A673 (cell line): ENCODE measurements around the gene MLLT6.

Experiments
- EZH2 ChIP-seq: fragments of 200-600 bp; sonication (generic); IDR thresholded peaks from 2 replicates; pipeline ENCODE4 v1.6.1; 2017; ENCODE audit warnings: borderline replicate concordance, low read depth, mild to moderate bottlenecking, mixed read lengths, antibody characterized with exemption, low read length; ENCODE audit not compliant: poor library complexity, severe bottlenecking
- TF ChIP-seq, protein P1 (sequence below): fragments of 300-800, 200-600 bp; sonication (generic); conservative IDR thresholded peaks from 2 replicates; pipeline ENCODE4 v1.5.1; 2017; ENCODE audit warnings: low read depth, mild to moderate bottlenecking, antibody characterized with exemption, low read length, moderate library complexity, mixed read lengths

DNA sequence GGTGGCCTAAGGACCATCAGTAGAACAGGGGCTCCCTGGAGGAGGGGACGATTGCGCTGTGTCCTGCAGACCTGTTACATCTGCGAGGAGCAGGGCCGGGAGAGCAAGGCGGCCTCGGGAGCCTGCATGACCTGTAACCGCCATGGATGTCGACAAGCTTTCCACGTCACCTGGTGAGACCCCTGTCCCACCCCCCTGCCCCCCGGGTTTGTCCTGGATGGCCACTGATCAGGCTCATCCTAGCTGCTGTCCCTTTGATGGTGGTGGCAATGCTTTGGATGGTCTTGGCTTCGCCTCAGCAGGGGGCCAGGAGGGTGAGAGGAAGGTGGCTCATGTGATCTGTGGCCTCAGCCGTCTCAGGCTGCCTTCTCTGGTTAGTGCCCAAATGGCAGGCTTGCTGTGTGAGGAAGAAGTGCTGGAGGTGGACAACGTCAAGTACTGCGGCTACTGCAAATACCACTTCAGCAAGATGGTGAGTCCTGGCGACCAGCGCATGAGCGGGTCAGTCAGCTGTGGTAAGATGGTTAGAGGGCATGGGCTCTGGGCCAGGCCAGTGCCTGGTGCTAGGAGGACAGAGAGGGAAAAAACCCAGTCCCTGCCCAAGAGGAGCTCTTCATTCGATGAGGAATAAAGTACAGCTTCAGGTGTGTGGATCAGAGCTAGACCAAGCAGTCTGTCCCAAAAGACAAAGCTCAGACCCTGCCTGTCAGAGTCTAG lies 4.2 kb downstream of the MLLT6 start:
- TF ChIP-seq, protein P1, sequence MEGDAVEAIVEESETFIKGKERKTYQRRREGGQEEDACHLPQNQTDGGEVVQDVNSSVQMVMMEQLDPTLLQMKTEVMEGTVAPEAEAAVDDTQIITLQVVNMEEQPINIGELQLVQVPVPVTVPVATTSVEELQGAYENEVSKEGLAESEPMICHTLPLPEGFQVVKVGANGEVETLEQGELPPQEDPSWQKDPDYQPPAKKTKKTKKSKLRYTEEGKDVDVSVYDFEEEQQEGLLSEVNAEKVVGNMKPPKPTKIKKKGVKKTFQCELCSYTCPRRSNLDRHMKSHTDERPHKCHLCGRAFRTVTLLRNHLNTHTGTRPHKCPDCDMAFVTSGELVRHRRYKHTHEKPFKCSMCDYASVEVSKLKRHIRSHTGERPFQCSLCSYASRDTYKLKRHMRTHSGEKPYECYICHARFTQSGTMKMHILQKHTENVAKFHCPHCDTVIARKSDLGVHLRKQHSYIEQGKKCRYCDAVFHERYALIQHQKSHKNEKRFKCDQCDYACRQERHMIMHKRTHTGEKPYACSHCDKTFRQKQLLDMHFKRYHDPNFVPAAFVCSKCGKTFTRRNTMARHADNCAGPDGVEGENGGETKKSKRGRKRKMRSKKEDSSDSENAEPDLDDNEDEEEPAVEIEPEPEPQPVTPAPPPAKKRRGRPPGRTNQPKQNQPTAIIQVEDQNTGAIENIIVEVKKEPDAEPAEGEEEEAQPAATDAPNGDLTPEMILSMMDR: no peak
- no peak for TF ChIP-seq EZH2
